Measurements from ENCODE around the gene NCBP1.

Gene NCBP1

DNA sequence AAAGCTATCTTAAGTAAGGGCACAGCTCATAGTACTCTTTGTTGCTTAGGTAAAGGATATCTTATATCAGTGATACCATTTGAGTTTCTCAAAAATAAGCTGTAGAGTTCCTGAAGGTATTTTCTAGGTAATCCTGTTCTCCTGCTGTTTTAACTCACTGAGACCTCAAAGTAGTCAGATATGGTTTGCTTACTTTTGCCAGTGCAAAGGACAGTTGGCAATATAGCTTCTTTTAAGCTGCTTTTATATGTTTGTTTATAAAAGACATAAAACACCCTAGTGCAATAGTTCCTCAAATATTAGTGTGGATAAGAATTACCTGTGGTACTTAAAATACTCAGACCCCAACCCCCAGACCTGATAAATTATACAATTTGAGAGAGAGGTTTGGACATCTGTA, 12.1 kb downstream of the NCBP1 start:
- TF ChIP-seq ZNF8 (CRISPR knock-in tag; IDR thresholded peaks at IDR 0.05) (no peak), ZFP30 (CRISPR knock-in tag; IDR thresholded peaks at IDR 0.05) (no peak), ZNF565 (CRISPR knock-in tag; conservative IDR thresholded peaks at IDR 0.05; ENCODE audit: low read depth) (no peak), OSR1 (CRISPR knock-in tag; IDR thresholded peaks at IDR 0.05) (no peak), GLIS3 (CRISPR knock-in tag; IDR thresholded peaks at IDR 0.05) (no peak), CSDC2 (CRISPR knock-in tag; IDR thresholded peaks at IDR 0.05) (no peak), PPARA (CRISPR knock-in tag; IDR thresholded peaks at IDR 0.05; ENCODE audit: borderline replicate concordance) (no peak), BACH2 (CRISPR knock-in tag; IDR thresholded peaks at IDR 0.05; ENCODE audit: borderline replicate concordance) (no peak), ISL1 (CRISPR knock-in tag; IDR thresholded peaks at IDR 0.05) (no peak), ZNF70 (CRISPR knock-in tag; IDR thresholded peaks at IDR 0.05) (no peak)
- TF ChIP-seq, protein P1, sequence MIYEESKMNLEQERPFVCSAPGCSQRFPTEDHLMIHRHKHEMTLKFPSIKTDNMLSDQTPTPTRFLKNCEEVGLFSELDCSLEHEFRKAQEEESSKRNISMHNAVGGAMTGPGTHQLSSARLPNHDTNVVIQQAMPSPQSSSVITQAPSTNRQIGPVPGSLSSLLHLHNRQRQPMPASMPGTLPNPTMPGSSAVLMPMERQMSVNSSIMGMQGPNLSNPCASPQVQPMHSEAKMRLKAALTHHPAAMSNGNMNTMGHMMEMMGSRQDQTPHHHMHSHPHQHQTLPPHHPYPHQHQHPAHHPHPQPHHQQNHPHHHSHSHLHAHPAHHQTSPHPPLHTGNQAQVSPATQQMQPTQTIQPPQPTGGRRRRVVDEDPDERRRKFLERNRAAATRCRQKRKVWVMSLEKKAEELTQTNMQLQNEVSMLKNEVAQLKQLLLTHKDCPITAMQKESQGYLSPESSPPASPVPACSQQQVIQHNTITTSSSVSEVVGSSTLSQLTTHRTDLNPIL (CRISPR knock-in tag; IDR thresholded peaks at IDR 0.05; ENCODE audit: low read depth), result no peak
- TF ChIP-seq, protein P2, sequence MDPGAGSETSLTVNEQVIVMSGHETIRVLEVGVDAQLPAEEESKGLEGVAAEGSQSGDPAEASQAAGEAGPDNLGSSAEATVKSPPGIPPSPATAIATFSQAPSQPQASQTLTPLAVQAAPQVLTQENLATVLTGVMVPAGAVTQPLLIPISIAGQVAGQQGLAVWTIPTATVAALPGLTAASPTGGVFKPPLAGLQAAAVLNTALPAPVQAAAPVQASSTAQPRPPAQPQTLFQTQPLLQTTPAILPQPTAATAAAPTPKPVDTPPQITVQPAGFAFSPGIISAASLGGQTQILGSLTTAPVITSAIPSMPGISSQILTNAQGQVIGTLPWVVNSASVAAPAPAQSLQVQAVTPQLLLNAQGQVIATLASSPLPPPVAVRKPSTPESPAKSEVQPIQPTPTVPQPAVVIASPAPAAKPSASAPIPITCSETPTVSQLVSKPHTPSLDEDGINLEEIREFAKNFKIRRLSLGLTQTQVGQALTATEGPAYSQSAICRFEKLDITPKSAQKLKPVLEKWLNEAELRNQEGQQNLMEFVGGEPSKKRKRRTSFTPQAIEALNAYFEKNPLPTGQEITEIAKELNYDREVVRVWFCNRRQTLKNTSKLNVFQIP (CRISPR knock-in tag; IDR thresholded peaks at IDR 0.05; ENCODE audit: borderline replicate concordance, low read depth), result no peak
- TF ChIP-seq, protein P3, sequence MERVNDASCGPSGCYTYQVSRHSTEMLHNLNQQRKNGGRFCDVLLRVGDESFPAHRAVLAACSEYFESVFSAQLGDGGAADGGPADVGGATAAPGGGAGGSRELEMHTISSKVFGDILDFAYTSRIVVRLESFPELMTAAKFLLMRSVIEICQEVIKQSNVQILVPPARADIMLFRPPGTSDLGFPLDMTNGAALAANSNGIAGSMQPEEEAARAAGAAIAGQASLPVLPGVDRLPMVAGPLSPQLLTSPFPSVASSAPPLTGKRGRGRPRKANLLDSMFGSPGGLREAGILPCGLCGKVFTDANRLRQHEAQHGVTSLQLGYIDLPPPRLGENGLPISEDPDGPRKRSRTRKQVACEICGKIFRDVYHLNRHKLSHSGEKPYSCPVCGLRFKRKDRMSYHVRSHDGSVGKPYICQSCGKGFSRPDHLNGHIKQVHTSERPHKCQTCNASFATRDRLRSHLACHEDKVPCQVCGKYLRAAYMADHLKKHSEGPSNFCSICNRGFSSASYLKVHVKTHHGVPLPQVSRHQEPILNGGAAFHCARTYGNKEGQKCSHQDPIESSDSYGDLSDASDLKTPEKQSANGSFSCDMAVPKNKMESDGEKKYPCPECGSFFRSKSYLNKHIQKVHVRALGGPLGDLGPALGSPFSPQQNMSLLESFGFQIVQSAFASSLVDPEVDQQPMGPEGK (CRISPR knock-in tag; IDR thresholded peaks at IDR 0.05; ENCODE audit: borderline replicate concordance), result no peak
- TF ChIP-seq, protein P4, sequence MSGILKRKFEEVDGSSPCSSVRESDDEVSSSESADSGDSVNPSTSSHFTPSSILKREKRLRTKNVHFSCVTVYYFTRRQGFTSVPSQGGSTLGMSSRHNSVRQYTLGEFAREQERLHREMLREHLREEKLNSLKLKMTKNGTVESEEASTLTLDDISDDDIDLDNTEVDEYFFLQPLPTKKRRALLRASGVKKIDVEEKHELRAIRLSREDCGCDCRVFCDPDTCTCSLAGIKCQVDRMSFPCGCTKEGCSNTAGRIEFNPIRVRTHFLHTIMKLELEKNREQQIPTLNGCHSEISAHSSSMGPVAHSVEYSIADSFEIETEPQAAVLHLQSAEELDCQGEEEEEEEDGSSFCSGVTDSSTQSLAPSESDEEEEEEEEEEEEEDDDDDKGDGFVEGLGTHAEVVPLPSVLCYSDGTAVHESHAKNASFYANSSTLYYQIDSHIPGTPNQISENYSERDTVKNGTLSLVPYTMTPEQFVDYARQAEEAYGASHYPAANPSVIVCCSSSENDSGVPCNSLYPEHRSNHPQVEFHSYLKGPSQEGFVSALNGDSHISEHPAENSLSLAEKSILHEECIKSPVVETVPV (CRISPR knock-in tag; IDR thresholded peaks at IDR 0.05), result no peak
- no peak for ATAC-seq

- TF ChIP-seq RARB (CRISPR knock-in tag; IDR thresholded peaks at IDR 0.05), result no peak
- TF ChIP-seq, protein P3 (CRISPR knock-in tag; IDR thresholded peaks at IDR 0.05; ENCODE audit: borderline replicate concordance), result no peak
- no peak for TF ChIP-seq ZFP30 (CRISPR knock-in tag; IDR thresholded peaks at IDR 0.05)
- TF ChIP-seq, protein P1 (CRISPR knock-in tag; IDR thresholded peaks at IDR 0.05; ENCODE audit: low read depth), result no peak
- no peak for TF ChIP-seq PPARA (CRISPR knock-in tag; IDR thresholded peaks at IDR 0.05; ENCODE audit: borderline replicate concordance)
- no peak for ATAC-seq
Measured at GRCh38 chr9:97647996-97648395, 14.4 kb downstream of the NCBP1 start.

GRCh38 chr9:97651646-97652045, 18.0 kb downstream of the NCBP1 start:
- no peak for ATAC-seq
- TF ChIP-seq, protein P1 (CRISPR knock-in tag; IDR thresholded peaks at IDR 0.05; ENCODE audit: low read depth), result no peak

GRCh38 chr9:97658707-97659106, 25.1 kb downstream of the NCBP1 start:
- no peak for TF ChIP-seq ZC3H10 (CRISPR knock-in tag; IDR thresholded peaks at IDR 0.05)
- no peak for TF ChIP-seq TCF4 (CRISPR knock-in tag; IDR thresholded peaks at IDR 0.05; ENCODE audit: borderline replicate concordance)
- TF ChIP-seq, protein P3 (CRISPR knock-in tag; IDR thresholded peaks at IDR 0.05; ENCODE audit: borderline replicate concordance), result no peak
- TF ChIP-seq, protein P5, sequence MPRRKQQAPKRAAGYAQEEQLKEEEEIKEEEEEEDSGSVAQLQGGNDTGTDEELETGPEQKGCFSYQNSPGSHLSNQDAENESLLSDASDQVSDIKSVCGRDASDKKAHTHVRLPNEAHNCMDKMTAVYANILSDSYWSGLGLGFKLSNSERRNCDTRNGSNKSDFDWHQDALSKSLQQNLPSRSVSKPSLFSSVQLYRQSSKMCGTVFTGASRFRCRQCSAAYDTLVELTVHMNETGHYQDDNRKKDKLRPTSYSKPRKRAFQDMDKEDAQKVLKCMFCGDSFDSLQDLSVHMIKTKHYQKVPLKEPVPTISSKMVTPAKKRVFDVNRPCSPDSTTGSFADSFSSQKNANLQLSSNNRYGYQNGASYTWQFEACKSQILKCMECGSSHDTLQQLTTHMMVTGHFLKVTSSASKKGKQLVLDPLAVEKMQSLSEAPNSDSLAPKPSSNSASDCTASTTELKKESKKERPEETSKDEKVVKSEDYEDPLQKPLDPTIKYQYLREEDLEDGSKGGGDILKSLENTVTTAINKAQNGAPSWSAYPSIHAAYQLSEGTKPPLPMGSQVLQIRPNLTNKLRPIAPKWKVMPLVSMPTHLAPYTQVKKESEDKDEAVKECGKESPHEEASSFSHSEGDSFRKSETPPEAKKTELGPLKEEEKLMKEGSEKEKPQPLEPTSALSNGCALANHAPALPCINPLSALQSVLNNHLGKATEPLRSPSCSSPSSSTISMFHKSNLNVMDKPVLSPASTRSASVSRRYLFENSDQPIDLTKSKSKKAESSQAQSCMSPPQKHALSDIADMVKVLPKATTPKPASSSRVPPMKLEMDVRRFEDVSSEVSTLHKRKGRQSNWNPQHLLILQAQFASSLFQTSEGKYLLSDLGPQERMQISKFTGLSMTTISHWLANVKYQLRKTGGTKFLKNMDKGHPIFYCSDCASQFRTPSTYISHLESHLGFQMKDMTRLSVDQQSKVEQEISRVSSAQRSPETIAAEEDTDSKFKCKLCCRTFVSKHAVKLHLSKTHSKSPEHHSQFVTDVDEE (CRISPR knock-in tag; IDR thresholded peaks at IDR 0.05), result no peak
- TF ChIP-seq ZNF8 (CRISPR knock-in tag; IDR thresholded peaks at IDR 0.05), result no peak
- ATAC-seq, result no peak
